ENCODE data around the gene GGPS1. TPM values are rescaled to one million over a fixed set of nuclear protein-coding genes. Genes with fewer than 3 reads are reported as not detected.
"Not testable (repeated sequence)": the region's sequence is repeated elsewhere in the genome, so short reads cannot be mapped to it uniquely, and the experiment has no call there.

Gene GGPS1
- total RNA-seq, 4 donors from 2014 or later = 24.3 to 42.7 (median 33.2) TPM

DNA sequence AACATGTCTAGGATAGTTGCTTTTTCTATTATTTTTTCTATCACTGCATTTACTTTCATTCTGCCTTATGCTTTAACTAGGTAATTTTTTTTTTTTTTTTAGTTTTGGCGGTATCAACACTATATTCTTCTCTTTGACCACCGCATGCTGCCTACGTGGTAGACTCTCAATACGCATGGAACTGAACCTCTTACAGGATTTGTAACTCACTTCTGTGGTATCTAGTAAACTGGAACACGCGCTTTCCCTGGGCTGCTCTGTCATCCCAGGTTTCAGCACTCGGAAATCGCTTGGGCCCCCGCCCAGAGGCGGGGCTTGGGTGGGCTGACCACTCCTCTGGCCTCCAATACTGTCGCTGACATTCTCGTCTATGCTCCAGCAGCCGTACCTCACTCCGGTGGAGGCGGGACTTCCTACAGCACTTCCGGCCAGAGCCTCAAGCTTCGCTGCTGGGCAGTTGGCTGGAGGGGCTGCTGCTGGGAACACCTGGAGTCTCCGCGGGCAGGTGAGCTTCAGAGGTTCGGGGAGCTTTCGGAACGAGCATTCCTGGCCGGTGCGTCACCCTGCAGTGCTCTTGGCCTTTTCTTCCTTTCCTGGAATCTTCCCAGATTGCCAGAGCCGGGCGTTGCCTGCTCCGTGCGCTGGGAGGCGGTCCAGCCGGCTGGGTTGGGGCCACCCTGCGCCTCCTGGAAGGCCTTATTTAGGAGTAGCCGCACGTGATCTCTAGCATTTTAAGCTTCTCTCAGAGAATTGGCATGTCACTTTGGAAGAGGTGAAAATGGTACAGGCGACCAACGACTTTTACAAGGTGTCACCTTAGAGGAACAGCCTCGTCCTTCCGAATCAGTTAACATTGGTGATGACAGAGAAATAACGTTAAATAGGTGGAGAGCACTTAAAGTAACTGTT lies 38.9 kb downstream of the GGPS1 start, which contains the start of gene TBCE:
Gene TBCE, plus strand, starts transcription at position 428 of the 909 bp plus-strand sequence. CDS start 12,623 bp downstream, outside the sequence.
- H3K4me1 ChIP-seq = peaks cover 4 to 19% of the 10 kb centered on the region in 2 donors
- H3K4me3 ChIP-seq (replicated peaks in 1 of 3) = peak within 1 kb of the TSS; percentile 33 to 52 (median 48)
- intact Hi-C loops (cut with DNase I) = loop anchor here (5.0 kb wide), 1 partner anchor 35 kb away; no protein-coding TSS in a partner anchor
- WGBS, 2 donors = 1% methylated on average over 24 to 28 of the region's 38 CpGs
- H3K27me3 ChIP-seq = no peaks in the 10 kb centered on the region
- H3K27ac ChIP-seq = peak within 1 kb of the TSS; percentile 43 to 84 (median 84)
- TF ChIP-seq, protein P1, sequence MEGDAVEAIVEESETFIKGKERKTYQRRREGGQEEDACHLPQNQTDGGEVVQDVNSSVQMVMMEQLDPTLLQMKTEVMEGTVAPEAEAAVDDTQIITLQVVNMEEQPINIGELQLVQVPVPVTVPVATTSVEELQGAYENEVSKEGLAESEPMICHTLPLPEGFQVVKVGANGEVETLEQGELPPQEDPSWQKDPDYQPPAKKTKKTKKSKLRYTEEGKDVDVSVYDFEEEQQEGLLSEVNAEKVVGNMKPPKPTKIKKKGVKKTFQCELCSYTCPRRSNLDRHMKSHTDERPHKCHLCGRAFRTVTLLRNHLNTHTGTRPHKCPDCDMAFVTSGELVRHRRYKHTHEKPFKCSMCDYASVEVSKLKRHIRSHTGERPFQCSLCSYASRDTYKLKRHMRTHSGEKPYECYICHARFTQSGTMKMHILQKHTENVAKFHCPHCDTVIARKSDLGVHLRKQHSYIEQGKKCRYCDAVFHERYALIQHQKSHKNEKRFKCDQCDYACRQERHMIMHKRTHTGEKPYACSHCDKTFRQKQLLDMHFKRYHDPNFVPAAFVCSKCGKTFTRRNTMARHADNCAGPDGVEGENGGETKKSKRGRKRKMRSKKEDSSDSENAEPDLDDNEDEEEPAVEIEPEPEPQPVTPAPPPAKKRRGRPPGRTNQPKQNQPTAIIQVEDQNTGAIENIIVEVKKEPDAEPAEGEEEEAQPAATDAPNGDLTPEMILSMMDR (IDR thresholded peaks at IDR 0.05) = peak in 3 of 6 experiments; percentile 21 to 31 (median 22)
- peak; percentile 57 to 97 for TF ChIP-seq POLR2A (IDR thresholded peaks at IDR 0.05)
- no peaks in the 10 kb centered on the region for H3K9me3 ChIP-seq
- DNase-seq = peak; percentile 99
- H3K36me3 ChIP-seq = no peaks in the 10 kb centered on the region

DNA sequence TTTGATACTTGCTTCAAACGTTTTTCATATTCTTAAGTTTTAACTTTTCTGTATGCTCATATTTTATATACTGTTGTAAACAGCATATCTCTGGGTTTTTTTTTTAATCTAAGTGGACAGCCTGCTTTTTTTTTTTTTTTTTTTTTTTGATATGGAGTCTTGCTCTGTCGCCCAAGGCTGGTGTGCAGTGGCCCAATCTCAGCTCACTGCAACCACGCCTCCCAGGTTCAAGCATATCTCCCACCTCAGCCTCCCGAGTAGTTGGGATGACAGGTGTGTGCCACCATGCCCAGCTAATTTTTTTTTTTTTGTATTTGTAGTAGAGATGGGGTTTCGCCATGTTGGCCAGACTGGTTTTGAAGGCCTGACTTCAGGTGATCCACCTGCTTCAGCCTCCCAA lies 40.1 kb downstream of the GGPS1 start:
- no peak for DNase-seq
- Histone ChIP-seq H3K36me3 (no peaks in the 10 kb centered on the region), H3K27me3 (no peaks in the 10 kb centered on the region), H3K4me1 (peaks cover 4 to 19% of the 10 kb centered on the region in 2 donors), H3K4me3 (replicated peaks in 1 of 3) (peak overlapping the region in 1 of 3 donors; percentile 52), H3K27ac (peak overlapping the region; percentile 43 to 84 (median 84)), H3K9me3 (no peaks in the 10 kb centered on the region)
- TF ChIP-seq POLR2A (IDR thresholded peaks at IDR 0.05) = no peak
- TF ChIP-seq, protein P1 (IDR thresholded peaks at IDR 0.05) = no peak
- intact Hi-C loops (cut with DNase I) = loop anchor here (5.0 kb wide), 1 partner anchor 36 kb away; no protein-coding TSS in a partner anchor
- 78 to 86% methylated on average over 5 of the region's 5 CpGs for WGBS, 2 donors

DNA sequence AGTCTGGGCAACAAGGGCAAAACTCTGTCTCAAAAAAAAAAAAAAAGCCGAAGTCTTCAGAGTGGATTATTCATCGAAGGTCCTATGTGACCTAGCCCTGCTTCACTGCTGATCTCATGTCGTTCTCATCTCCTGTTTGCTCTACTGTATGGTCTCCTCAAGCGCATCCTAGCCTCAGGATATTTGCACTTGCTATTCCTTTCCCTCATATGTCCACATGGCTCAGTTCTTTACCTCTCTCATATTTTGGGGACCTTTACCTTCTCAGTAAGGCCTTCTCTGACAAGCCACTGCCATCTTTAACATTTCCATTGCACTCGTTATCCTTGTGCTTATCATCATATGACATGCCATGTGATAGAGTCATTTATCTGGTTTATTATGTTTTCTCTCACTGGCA lies 41.4 kb downstream of the GGPS1 start:
- H3K4me1 ChIP-seq = peaks cover 4 to 19% of the 10 kb centered on the region in 2 donors
- H3K36me3 ChIP-seq = no peaks in the 10 kb centered on the region
- 97 to 99% methylated on average over 5 of the region's 5 CpGs for WGBS, 2 donors
- DNase-seq = no peak
- no peaks in the 10 kb centered on the region for H3K9me3 ChIP-seq
- intact Hi-C loops (cut with DNase I) = loop anchor here (5.0 kb wide), 1 partner anchor 38 kb away; no protein-coding TSS in a partner anchor
- peak overlapping the region in 1 of 3 donors; percentile 18 for H3K27ac ChIP-seq
- H3K4me3 ChIP-seq (replicated peaks in 1 of 3) = no peak overlapping the region
- TF ChIP-seq, protein P1 (IDR thresholded peaks at IDR 0.05) = no peak
- TF ChIP-seq POLR2A (IDR thresholded peaks at IDR 0.05) = no peak
- no peaks in the 10 kb centered on the region for H3K27me3 ChIP-seq

DNA sequence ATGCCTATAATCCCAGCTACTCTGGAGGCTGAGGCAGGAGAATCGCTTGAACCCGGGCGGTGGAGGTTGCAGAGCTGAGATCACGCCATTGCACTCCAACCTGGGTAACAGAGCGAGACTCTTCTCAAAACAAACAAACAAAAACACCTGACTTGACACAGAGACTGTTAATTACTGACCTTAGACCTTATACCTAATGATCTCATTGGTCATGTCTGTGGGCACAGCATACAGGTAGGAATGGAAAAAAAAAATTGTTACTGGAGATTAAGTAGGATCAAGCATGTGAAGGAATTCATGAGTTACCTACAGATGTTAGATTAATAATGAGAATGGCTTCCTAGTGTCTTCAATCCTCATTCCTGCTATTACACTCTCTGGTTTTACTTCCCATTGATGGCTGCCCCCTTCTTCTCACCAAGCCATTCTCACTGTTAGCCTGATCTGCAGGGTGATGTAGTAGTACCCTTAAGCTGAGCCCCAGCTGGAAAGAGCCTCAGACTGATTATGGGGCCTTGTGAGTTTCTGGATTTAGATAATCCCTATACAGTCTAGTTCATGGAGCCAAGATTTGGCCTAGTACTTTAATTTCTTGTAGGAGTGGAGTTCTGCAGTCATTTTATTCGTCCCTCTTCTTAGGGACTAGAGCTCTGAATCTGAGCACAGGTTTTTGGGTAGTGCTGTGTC lies 47.7 kb downstream of the GGPS1 start:
- DNase-seq = no peak
- Histone ChIP-seq H3K9me3 (no peaks in the 10 kb centered on the region), H3K27ac (peak overlapping the region in 1 of 3 donors; percentile 24), H3K27me3 (no peaks in the 10 kb centered on the region), H3K4me1 (peaks cover 21 to 22% of the 10 kb centered on the region in 2 donors), H3K36me3 (no peaks in the 10 kb centered on the region), H3K4me3 (replicated peaks in 1 of 3) (no peak overlapping the region)
- 93 to 95% methylated on average over 6 of the region's 6 CpGs for WGBS, 2 donors
- TF ChIP-seq POLR2A (IDR thresholded peaks at IDR 0.05) = no peak
- TF ChIP-seq, protein P1 (IDR thresholded peaks at IDR 0.05) = no peak
- intact Hi-C loops (cut with DNase I) = no loop called here

DNA sequence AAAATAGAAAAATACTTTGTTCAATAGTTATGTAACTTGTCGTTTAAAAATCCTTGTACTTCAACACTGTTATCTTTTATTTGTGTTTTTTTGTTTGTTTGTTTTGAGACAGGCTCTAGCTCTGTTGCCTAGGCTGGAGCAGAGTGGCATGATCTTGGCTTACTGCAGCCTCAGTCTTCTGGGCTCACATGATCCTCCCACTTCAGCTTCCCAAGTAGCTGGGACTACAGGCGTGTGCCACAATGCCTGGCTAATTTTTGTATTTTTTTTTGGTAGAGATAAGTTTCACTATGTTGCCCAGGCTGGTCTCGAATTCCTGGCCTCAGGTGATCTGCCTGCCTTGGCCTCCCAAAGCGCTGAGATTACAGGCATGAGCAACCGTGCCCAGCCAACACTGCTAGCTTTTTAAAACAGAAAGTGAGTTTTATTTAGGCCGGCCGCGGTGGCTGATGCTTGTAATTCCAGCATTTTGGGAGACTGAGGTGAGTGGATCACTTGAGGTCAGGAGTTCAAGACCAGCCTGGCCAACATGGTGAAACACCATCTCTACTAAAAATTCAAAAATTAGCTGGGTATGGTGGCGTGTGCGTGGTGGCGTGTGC lies 49.9 kb downstream of the GGPS1 start:
- H3K9me3 ChIP-seq; intact Hi-C loops (cut with DNase I); H3K36me3 ChIP-seq; H3K27me3 ChIP-seq; H3K4me3 ChIP-seq (replicated peaks in 1 of 3): not testable (repeated sequence)
- DNase-seq = peak; percentile 62 to 81
- Histone ChIP-seq H3K4me1 (peaks cover 21 to 22% of the 10 kb centered on the region in 2 donors), H3K27ac (peak overlapping the region; percentile 78 to 92 (median 79))
- 72 to 73% methylated on average over 11 of the region's 11 CpGs for WGBS, 2 donors

DNA sequence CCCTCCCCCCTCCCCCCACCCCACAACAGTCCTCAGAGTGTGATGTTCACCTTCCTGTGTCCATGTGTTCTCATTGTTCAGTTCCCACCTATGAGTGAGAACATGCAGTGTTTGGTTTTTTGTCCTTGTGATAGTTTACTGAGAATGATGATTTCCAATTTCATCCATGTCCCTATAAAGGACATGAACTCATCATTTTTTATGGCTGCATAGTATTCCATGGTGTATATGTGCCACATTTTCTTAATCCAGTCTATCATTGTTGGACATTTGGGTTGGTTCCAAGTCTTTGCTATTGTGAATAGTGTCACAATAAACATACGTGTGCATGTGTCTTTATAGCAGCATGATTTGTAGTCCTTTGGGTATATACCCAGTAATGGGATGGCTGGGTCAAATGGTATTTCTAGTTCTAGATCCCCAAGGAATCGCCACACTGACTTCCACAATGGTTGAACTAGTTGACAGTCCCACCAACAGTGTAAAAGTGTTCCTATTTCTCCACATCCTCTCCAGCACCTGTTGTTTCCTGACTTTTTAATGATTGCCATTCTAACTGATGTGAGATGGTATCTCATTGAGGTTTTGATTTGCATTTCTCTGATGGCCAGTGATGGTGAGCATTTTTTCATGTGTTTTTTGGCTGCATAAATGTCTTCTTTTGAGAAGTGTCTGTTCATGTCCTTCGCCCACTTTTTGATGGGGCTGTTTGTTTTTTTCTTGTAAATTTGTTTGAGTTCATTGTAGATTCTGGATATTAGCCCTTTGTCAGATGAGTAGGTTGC lies 53.8 kb downstream of the GGPS1 start:
- intact Hi-C loops (cut with DNase I) = not testable (repeated sequence)

DNA sequence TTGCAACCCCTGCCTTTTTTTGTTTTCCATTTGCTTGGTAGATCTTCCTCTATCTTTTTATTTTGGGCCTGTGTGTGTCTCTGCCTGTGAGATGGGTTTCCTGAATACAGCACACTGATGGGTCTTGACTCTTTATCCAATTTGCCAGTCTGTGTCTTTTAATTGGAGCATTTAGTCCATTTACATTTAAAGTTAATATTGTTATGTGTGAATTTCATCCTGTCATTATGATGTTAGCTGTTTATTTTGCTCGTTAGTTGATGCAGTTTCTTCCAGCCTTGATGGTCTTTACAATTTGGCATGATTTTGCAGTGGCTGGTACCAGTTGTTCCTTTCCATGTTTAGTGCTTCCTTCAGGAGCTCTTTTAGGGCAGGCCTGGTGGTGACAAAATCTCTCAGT lies 57.3 kb downstream of the GGPS1 start:
- H3K27ac ChIP-seq; H3K27me3 ChIP-seq; H3K36me3 ChIP-seq; intact Hi-C loops (cut with DNase I); H3K4me1 ChIP-seq; DNase-seq; H3K4me3 ChIP-seq (replicated peaks in 1 of 3); H3K9me3 ChIP-seq: not testable (repeated sequence)
- 97 to 100% methylated on average over 1 of the region's 1 CpG for WGBS, 2 donors

More for the DNA sequence above, 53.8 kb downstream of the GGPS1 start:
- H3K27ac ChIP-seq; DNase-seq; H3K27me3 ChIP-seq; H3K4me3 ChIP-seq (replicated peaks in 1 of 3); H3K36me3 ChIP-seq; H3K9me3 ChIP-seq: not testable (repeated sequence)
- 100% methylated on average over 2 of the region's 3 CpGs; no CpG with 5 or more reads in 1 of the 2 donors for WGBS, 2 donors
- peaks cover 19 to 21% of the 10 kb centered on the region in 2 donors for H3K4me1 ChIP-seq
